ENCODE results near the gene LSMEM2. TPM values are rescaled to one million over a fixed set of nuclear protein-coding genes. Genes with fewer than 3 reads are reported as not detected.

Gene LSMEM2
- total RNA-seq, 2 donors from 2014 or later, result not detected

GRCh38 chr3:50337175-50337861 is 58.4 kb downstream of the LSMEM2 start:
- peaks cover 47 to 78% of the 10 kb centered on the region in 2 donors for H3K4me1 ChIP-seq (ENCODE audit: control insufficient read depth in 1 of 2, low read depth in 2 of 2)
- no peak for TF ChIP-seq CTCF (IDR thresholded peaks at IDR 0.05)

More at GRCh38 chr3:50337175-50337861, 58.4 kb downstream of the LSMEM2 start:
- Histone ChIP-seq H3K27me3 (replicated peaks; ENCODE audit: insufficient read depth) (no peaks in the 10 kb centered on the region), H3K9me3 (no peaks in the 10 kb centered on the region), H3K36me3 (no peaks in the 10 kb centered on the region), H3K4me3 (peak overlapping the region; percentile 74), H3K27ac (peak overlapping the region; percentile 90 to 93)
- peak; percentile 98 for DNase-seq (ENCODE audit: low spot score)
- peak; percentile 87 for ATAC-seq (ENCODE audit: insufficient number of reproducible peaks, low FRiP score, low read depth)

Other genes with a start within 250 kb of the LSMEM2 start
- 100 to 1,000 TPM; 217 to 301 TPM for gene RBM5, start 190.2 kb upstream of the LSMEM2 start, total RNA-seq
- 10 to 100 TPM; 25.5 to 35.1 TPM for gene SEMA3F, start 123.8 kb upstream of the LSMEM2 start, total RNA-seq
- gene GNAT1, start 87.5 kb upstream of the LSMEM2 start, total RNA-seq, result under 1 TPM in 1 of 2 donors, not detected in 1; 0.54 TPM
- gene SLC38A3, start 73.8 kb upstream of the LSMEM2 start, total RNA-seq, result under 1 TPM in 1 of 2 donors, not detected in 1; 0.28 TPM
- 100 to 1,000 TPM; 183 to 337 TPM for gene GNAI2, start 42.9 kb upstream of the LSMEM2 start, total RNA-seq
- 10 to 100 TPM; 53.6 to 57.2 TPM for gene SEMA3B, start 9.9 kb upstream of the LSMEM2 start, total RNA-seq
- 100 to 1,000 TPM in 1 of 2 donors, 10 to 100 TPM in 1; 43.3 to 118 TPM for gene IFRD2, start 13.3 kb downstream of the LSMEM2 start, total RNA-seq
- 1 to 10 TPM in 1 of 2 donors, under 1 TPM in 1; 0.35 to 1.4 TPM for gene HYAL3, start 20.3 kb downstream of the LSMEM2 start, total RNA-seq
- 1 to 10 TPM; 8.3 to 8.7 TPM for gene NAA80, start 20.3 kb downstream of the LSMEM2 start, total RNA-seq
- gene HYAL1, start 24.5 kb downstream of the LSMEM2 start, total RNA-seq, result 1 to 10 TPM; 5.8 to 6.1 TPM
- 10 to 100 TPM; 86.5 to 87.5 TPM for gene HYAL2, start 43.7 kb downstream of the LSMEM2 start, total RNA-seq
- gene TUSC2, start 49.1 kb downstream of the LSMEM2 start, total RNA-seq, result 10 to 100 TPM; 12.6 to 19.4 TPM
- 10 to 100 TPM; 45.2 to 72.2 TPM for gene RASSF1, start 61.7 kb downstream of the LSMEM2 start, total RNA-seq
- gene ZMYND10, start 66.6 kb downstream of the LSMEM2 start, total RNA-seq, result not detected
- gene NPRL2, start 71.7 kb downstream of the LSMEM2 start, total RNA-seq, result 10 to 100 TPM; 15.4 to 21.0 TPM
- gene CYB561D2, start 71.8 kb downstream of the LSMEM2 start, total RNA-seq, result 10 to 100 TPM; 22.5 to 29.4 TPM
- 10 to 100 TPM; 55.0 to 57.7 TPM for gene TMEM115, start 80.4 kb downstream of the LSMEM2 start, total RNA-seq
- gene CACNA2D2, start 224.5 kb downstream of the LSMEM2 start, total RNA-seq, result 1 to 10 TPM; 2.3 to 4.2 TPM

Data from thoracic aorta (tissue), 2 donors.